GM18870 (cell line): Measurements from ENCODE around the gene CRISPLD2.

Source experiments
- ATAC-seq: cut with Tn5 transposase; IDR thresholded peaks from one replicate; pipeline ENCODE4 v1.9.1; 2021; ENCODE audit warnings: moderate library complexity; ENCODE audit not compliant: unreplicated experiment

CRISPLD2 gene

DNA sequence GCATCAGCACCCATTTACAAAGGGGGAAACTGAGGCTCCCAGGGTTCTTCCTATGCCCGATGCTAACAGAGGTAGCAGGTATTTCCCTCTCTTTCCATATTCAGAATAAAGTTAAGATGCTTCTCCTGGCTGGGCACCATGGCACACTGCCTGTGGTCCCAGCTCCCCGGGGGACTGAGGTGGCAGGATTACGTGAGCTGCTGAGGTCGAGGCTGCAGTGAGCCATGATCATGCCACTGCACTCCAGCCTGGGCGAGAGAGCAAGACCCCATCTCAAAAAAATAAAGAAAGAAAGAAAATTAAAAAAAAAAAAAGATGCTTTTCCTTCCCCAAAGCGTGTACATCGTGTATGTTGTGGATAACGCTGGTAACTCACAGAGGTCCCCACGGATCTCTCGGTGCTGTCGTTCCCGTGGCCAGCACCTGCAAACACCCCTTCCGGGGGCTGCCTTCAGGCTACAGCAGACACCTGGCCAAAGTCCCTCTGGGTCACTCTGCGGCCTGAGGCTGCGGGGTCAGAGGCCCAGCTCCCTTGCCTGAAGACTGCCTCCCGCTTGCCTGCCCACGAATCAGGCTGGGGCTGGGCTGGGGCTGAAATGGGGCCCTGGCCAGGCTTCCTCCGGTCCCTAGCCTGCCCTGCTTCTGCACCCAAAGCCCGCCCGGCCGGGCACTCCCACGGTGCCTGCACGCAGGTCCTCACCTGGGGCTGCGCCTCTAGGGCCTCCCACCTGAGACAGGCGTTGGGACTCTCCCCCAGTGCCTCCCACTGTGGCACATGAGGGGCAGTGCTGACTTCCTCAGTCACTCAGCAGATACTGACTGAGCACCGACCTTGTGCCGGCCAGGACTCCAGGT is 128.4 kb downstream of the CRISPLD2 start:
- no peak for ATAC-seq

DNA sequence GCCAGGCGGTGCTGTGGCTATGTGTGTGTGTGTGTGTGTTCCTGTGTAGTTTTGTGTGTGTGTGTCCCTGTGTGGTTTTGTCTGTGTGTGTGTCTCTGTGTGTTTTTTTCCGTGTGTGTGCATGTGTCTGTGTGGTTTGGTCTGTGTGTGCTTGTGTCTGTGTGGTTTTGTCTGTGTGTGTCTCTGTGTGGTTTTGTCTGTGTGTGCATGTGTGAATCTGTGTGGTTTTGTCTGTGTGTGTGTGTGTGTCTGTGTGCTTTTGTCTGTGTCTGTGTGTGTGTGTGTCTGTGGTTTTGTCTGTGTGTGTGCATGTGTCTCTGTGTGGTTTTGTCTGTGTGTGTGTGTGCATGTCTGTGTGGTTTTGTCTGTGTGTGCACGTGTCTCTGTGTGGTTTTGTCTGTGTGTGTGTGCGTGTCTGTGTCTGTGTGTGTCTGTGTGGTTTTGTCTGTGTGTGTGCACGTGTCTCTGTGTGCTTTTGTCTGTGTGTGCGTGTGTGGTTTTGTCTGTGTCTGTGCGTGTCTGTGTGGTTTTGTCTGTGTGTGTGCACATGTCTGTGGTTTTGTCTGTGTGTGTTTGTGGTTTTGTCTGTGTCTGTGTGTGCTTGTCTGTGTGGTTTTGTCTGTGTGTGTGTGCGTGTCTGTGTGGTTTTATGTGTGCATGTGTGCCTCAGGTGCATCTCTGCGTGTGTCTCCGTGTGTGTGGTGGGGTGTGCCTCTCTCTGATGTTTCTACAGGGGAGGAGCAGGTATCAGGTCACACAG is 129.2 kb downstream of the CRISPLD2 start:
- ATAC-seq: no peak

DNA sequence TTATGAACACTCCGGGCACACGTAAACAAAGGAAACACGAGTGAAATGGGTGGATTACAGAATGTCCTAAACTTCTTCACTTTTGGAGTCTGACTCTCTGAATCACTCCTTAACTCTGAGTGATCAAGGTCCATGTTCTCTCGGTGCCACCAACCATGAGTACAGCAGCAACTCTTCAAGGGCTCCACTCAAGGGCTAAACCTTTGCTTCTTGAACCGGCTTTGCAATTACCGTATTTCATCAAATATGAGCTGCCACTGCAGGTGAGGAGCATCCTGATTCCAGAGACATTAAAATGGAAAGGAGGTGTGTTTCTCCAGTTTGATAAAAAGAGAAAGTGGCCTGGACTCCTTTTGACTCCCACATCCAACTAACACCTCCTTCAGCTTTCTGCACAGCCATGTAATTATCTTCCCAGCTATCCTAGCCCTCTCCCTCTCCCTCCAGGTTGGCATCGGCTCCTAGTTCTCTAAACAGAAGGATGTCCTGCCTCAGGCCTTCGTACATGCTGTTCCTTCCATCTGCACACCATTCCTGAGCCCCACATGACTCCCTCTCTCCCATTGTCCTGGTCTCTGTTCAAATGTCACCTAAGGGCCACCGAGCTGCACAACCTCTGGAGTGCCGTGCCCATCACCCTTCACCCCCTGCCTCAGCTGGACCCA is 130.1 kb downstream of the CRISPLD2 start:
- ATAC-seq: no peak

DNA sequence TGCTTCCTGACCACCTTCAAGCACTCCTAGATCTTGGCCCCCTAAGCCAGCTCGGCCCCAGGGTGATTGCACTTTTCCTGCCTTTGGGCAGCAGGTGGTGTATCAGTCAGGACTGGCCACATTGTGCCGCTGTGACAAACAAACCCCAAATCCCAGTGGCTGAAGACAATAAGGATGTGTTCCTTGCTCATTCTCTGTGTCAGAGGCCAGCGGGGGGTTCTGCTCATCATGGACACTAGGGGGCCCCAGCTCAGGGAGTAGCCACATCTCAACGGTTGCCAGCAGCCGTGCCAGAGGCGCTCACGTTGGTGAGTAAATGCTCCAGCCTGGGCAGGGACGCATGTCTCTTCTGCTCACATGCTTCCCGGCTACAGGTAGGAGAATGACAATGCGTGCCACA is 131.1 kb downstream of the CRISPLD2 start:
- ATAC-seq: no peak

DNA sequence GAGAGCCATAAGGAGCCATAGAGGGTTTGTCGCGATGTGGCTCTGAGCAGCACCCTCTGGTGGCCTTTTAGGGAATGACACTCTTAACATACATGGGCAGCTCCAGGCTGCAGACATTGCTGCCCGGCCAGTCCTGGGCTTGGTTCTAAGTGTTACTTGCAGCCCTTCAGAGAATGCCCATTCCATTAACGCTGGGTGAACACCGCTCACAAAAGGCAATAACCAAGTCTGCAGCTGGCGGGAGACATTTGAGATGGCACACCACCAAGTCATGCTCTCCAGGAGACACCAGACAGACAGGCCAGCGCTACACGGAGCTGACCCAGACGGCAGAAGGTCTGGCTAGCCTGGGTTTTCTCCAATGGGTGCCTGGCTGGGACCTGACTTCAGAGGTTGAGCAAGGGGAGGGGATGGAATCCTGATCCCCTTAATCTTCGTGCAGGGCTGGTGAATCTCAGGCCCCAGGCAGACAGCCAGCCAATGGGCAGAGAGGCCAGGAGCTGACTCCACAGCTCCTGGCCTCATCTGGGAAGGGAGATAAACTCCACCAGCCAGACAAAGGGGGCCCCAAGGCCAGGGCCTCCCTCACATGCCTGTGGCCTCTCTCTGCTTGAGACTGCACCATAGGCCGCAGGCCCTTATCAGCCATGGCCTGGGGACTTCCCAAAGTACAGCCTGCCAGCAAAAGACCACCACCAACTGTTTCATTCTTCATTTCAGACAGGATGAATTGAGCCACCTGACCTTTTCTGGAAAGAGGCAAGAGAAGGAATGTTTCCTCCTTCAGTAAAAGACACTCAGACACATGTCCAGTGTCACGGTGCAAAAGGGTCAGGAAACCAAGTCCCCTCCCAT is 132.8 kb downstream of the CRISPLD2 start:
- no peak for ATAC-seq

DNA sequence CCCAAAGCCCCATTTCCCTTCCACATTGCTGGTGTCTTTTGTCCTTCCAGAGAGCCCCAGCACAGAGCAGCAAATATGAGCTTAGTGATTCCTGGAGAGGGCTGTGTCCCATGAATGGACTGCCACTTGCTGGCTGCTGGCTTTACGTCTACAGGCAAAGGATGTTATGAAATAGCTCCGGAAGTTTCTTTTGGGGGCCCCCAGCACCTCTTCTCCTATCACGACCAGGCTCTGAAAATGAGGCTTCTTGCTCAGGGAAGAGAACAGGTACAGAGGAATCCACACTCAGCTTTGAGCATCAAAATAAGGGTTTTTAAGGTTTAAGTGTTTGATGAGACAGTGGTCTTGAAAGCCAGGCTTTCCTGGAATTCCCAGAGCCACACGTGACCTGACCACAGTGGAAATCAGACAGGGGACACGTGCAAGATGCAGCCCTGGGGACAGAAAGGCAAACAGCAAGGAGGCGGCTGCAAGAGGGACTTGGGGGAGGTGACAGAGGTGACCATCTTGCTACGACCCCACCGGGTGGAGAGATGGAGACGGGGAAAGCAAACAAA is 133.5 kb downstream of the CRISPLD2 start:
- ATAC-seq: no peak

DNA sequence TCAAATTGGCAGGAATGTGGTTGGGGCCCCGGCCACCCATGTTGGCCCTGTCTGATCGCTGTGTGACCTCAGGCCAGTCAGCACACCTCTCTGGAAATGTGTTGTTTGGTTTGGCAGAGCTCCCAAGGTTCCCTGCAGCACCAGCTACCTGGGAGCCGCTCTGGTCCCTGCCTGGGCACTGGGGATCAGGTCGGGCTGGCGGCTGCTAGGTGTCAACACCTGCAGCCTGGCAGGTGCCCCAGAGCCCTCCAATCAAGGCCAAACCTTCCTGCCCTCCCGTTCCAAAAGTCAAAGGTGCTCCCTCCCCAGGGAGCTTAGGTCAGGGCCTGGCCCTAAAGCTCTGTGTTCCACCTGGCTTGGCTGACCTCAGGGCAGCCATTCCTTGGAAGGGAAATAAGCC is 135.6 kb downstream of the CRISPLD2 start:
- ATAC-seq: no peak

DNA sequence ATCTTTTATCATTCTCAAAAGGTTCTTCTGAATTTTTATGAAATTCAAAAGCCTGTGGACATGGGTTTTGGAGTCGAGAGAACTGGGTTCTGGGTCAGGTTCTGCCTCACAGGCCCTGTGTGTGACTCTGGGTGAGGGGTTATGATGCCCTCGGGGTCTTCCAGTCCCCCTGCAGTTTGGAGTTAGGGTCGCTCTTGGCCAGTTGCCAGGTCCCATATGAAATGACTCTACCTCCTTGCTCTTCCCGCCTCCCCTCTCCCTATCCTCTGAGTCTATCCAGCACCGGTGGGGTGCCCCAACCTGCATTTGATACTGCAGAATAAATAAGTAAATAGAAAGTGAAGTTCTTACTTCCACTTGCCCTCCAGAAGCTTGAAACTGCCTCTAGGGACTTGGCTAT is 137.4 kb downstream of the CRISPLD2 start:
- ATAC-seq: no peak

DNA sequence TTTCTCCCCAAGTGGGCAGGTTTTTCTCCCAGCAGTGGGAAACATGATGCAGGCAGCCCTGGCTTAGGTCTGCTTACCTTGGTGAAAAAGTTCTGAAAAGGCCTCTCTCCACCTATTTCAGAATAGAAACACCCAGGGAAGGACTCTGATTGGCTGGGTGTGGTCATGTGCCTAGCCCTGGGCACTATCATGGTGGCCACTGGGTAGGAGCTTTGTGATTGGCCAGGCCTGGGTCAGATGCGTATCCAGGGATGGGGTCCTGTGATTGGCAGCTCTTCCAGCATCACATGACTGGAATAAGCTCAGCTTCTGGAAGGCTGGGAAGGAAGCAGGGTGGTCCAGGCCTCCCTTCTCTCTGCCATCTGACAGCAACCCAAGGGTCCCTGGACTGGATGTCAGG is 138.0 kb downstream of the CRISPLD2 start:
- ATAC-seq: no peak
